Stimulated activated CD4-positive, alpha-beta T cell treated with anti-CD3 and anti-CD28 coated beads, Interleukin-2, amount 100 ng/mL, for 48 hours (primary cell): Measurements from ENCODE around the gene SLC7A5.
"Not testable (repeated sequence)": the region's sequence is repeated elsewhere in the genome, so short reads cannot be mapped to it uniquely, and the experiment has no call there.

Experiments used
- DNase-seq, 2 donors: peaks; one replicate each; pipeline ENCODE4 v3.0.0-alpha.2; 2020

Gene SLC7A5

DNA sequence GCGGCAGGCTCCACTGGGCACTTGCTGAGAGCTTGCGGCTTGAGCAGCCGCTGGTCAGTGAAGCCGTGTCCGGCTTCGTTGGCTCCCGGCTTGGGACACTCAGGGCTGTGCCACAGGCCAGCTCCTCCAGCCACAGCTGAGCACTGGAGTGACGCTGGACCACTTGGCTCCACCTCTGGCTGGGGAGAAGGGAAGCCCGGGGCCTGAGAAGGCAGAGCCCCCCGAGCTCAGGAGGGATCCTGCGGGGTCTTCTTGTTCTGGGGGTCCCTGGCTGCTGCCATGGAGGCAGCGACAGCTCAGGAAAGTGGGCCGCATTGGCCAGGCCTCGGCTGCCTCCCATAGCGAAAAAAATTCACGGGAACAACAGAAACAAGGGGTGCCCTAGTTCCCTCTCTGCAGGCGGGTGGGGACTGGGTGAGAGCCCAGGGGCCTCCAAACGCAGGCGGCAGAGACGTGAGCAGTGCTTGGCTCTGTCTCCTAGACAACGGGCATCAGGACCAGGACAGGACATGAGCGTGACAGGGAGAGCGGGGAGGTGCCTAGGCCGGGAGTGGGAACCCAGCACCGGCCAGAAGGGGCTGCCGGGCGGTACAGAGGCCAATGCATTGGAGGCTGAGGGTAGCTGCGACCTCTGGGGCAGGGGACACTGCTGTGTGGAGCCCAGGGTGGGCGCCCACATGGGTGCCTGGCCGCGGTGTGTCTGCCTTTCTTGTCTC is 37.7 kb downstream of the SLC7A5 start:
- no peak for DNase-seq

DNA sequence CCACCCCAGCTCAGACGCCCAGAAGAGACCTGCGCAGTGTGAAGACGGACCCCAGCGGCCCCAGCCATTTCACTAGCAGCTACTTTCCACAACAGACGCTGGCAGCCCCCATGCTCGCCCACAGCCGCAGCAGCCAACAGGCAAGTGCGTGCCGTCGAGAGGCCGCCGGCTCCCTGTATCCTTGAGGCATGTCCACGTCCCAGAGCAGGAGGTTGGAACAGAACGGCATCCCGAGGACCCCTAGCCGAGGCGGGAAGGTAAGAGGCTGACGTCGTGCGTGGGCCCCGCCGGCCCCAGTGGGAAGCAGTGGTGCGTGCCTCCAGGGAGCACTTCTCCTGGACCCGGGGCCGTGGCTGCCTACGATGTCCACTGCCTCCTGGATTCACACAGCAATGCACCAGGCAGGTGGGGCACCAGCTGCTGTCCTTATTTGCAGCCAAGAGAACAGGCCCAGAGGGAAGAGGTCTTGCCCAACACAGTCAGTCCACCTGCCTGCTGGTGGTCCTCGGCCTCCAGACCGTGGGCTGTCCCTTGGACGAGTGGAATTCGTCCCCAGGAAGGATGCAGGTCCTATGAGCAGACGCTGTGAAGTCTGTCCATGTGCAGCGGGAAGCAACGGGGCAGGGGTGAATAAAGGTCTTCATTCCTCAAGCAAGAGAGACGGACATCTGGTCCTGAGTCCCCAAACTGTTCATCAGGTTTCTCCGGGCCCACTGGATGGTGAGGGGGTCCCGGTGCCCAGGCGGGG is 38.5 kb downstream of the SLC7A5 start:
- DNase-seq = no peak

DNA sequence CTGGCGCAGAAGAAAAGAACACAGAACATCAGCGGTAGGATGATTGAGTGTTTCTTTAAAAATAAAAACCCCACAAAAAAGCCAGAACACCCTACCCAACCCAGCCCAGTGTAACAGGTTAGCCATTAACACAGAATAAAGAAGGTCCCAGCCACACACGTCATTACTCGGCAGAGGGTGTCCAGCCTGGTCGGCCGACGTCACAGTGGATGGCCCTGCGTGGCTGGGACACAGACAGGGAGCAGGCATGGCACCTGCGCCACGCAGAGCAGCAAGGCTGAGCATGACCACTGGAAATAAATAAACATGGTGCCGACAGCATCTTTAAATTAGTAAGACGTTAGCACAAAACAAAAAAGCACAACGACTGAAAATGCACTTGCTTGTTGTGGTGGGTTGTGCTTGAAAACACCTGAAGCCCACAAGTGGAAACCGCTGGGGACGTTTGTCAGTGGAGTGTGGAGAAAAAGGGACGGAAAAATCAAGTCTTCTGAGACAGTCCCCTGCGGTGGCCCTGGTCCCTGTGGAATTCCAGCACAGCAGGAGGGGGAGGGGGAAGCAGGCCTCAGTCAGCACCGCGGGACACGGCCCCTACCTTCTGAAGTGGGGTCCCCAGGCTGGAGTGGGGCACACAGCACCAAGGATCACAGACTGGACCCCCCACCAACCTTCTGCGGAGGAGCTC is 39.2 kb downstream of the SLC7A5 start:
- DNase-seq = no peak

DNA sequence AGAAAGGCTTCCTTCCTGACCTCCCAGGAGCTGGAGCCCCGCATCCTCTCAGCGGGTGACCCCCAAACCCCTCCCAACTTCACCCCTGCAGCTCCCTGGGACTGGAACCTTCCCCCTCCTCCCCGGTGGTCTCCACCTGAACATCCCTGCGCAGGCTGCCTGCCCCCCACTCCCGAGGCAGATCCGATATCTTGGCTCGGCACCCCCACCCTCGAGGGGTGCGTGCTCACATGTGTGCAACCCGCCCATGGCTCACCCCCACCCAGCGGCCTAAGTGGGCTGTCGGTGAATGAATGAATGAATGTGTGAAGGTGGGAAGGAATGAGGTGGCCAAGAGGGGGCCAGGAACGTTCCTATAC is 39.7 kb downstream of the SLC7A5 start:
- no peak for DNase-seq

DNA sequence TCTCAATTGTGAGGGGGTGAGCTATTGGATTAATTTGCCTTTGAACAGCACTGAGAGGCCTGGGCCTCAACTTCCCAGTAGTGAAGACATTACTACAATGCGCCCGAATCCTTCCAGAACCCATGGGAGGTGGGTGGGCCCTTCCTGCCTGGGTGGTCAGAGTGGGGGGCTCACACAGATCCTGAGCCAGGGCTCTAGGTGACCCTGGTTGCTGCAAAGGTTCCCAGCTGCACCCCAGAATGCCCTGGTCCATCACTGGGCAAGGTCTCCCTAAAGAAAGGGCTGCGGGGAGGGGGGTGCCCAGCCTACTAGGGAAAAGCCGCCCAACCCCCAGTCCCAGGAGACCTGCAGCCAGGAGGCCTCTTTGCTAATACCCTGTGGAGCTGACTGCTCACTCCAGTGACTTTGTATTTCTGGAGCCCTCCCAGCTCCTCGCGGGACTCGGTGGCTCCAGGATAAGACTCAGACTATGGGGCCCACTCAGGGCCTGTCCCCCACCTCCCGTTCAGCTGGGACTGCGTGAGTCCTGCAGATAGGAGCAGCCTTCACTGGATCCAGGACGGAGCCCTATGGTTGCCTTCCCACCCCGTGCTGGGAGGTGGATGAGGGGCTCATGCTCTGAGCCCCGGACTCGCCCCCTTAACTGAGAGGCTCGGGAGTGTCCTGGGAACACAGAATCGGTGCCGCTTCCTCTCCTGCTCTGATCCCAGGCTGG is 40.2 kb downstream of the SLC7A5 start:
- DNase-seq = no peak

DNA sequence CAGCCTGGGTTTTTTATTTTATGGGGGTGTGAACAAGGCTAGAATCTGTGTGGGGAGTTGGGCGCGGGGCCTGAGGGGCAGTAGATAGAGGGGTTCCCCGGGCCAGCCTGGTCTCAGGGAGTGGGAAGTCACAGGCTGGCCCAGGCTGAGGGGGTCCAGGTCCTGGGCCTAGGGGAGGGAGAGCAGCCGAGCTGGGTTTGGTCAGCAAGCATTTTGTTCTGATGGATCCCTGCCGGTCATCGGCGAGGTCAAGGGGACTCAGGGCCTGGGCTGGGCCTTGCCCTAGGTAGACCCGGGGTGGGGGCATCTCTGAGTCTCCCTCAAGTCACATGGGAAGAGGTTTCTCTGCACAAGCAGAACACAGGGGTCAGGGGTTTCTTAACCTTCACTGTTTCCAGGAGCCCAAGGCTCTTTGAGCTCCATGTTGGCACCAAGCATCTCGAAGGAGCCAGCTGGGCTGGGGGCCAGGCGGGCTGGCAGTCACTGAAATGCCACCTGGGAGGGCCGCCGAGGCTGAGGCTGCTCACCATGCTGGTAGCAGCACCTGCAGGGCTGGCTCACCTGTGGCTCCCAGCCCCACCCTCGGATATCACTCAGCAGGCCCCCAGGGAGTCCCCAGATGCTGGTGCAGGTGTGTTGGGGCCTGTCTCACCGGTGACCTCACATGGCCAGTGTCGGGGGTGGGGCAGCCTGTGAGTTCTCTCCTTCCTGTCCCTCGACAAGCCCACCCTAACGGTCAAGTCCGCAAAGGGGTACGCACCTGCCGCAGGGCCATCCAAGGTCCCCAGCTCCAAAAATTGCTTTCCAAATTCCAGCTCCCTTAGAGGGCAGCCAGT is 41.0 kb downstream of the SLC7A5 start:
- no peak for DNase-seq

DNA sequence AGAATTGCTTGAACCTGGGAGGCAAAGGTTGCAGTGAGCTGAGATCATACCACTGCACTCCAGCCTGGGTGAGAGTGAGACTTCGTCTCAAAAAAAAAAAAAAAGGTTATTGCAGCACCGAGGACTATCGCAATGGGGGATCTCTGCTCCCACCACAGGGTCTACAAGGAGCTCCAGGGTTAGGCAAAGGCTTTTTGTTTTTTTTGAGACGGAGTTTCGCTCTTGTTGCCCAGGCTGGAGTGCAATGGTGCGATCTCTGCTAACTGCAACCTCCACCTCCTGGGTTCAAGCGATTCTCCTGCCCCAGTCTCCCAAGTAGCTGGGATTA is 41.8 kb downstream of the SLC7A5 start:
- DNase-seq = not testable (repeated sequence)

DNA sequence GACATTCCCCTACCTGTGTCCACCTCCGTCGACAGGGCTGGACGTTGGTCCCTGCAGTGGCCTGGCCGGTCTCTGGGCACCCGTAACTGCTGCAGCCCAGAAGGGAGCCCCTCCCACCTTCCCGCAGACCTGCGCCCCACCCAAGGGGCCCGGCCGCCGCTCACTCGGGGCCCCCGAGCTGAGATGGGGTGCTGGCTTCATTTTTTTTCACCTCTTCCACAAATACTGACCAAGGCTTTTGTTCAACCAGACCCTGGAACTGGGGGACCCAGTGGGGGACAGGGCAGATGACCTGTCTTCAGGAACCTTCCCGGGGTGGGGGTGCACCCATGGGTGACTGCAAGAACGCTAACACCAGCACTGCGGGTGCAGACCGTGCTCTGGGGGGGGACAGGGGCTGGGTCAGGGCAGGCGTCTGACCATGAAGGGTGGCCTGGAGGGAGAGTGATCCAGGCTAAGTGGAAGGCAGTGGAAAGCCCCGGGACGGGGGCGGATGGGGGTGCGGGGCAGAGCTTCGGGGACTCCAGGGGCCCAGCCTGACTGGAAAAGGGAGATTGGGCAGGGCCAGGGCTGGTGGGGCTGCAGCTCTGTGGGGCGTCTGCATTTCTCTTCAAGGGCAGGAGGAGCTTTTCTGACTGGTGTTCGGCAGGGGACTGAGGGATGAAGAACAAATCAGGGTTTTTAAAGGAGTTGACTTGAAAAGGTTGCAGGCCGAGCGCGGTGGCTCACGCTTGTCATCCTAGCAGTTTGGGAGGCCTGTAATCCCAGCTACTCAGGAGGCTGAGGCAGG is 42.3 kb downstream of the SLC7A5 start:
- DNase-seq = no peak

DNA sequence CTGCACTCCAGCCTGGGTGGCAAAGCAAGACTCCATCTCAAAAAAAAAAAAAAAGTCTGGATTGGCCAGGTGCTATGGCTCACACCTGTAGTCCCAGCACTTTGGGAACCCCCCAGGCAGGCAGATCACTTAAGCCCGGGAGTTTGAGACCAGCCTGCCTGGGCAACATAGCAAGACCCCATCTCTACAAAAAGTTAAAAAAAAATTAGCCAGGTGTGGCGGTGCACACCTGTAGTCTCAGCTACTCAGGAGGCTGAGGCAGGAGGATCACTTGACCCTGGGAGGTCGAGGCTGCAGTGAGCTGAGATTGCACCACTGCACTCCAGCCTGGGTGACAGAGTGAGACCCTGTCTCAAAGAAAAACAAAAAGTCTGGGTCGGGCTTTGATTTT is 42.9 kb downstream of the SLC7A5 start:
- not testable (repeated sequence) for DNase-seq

DNA sequence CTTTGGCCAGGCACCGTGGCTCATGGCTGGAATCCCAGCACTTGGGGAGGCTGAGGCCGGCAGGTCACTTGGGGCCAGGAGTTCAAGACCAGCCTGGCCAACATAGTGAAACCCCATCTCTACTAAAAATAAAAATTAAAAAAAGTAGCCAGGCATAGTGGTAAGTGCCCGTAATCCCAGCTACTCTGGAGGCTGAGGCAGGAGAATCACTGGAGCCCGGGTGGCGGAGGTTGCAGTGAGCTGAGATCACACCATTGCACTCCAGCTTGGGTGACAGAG is 43.5 kb downstream of the SLC7A5 start:
- not testable (repeated sequence) for DNase-seq

DNA sequence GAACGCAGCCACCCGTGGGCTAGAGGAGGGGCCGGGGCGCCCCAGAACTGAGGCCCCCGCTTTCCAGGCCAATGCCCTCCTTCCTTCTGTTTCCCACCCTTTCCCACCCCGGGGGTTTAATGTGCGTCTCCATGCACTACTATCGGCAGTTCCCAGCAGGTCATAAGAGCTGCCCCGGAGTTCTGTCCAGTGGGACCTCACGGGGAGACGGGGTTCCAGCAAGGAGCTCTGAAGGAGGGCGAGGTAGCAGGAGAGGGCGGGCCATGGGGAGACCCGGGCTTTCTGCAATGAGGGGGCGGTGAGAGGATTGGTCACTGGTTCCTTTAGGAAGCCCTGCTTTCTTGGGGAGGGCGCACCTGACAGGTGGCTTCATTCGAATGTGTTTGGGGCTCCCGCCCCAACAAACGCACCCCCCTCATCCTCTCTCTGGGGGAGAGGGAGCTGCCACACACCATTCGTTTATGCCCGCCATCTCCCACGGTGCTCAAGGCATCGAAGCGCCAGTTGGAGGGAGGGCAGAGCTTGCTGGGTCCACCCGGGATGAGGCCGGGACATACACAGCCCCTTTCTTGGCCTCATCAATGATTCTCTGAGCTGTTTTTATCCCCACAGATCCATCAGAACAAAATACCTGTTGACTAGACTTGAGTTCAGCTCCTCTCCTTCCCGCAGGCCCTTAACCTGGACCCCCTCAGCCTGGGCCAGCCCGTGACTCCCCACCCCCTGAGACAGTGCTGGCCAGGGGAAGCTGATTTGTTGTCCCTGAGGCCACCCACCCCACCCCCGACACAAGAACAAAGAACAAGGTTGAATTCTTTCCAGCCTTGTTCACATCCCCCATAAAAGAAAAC is 44.1 kb downstream of the SLC7A5 start:
- no peak for DNase-seq

DNA sequence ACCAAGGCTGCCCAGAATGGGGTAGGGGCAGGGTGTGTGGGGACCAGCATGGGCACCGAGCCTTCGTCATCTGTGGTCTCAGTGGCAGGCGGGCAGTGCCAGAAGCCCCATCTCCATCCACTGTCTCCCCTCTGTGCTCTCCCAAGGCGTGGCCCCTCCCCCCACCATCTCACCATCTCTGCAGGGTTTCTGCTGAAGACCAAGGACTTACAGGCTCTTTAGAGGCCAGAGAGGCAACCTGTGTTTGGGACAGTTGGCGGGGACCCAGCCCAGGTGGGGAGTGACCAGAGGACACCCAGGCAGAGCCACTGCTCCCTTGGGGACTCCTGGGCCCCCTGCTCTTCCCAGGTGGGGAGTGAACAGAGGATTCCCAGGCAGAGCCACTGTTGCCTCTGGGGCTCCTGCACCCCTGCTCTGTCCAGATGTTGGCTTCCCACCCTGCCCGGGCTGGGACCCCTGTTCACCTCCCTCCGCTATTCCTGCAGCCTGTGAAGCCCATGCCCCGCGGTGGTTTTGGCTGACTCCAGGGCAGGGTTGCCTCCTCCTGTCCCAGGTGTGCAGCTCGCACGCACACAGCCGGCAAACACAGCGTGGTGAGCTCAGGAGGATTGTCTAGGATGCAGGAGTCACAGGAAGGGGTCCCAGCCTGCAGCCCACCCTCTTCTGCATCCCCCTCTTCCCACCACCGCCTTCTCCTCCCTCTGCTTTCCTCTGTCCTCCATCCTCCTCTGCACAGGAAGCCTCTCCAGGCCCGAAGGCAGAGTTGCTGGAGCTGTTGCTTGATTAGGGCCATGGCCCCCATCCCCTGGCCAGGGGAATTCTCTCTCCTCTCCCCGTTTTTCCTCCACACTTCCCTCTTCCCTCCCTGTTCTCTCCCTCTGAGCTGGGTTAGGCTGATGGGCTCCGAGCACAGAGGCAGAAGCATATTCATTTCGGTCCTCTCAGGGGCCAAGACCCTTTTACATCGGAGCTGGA is 45.0 kb downstream of the SLC7A5 start:
- no peak for DNase-seq

DNA sequence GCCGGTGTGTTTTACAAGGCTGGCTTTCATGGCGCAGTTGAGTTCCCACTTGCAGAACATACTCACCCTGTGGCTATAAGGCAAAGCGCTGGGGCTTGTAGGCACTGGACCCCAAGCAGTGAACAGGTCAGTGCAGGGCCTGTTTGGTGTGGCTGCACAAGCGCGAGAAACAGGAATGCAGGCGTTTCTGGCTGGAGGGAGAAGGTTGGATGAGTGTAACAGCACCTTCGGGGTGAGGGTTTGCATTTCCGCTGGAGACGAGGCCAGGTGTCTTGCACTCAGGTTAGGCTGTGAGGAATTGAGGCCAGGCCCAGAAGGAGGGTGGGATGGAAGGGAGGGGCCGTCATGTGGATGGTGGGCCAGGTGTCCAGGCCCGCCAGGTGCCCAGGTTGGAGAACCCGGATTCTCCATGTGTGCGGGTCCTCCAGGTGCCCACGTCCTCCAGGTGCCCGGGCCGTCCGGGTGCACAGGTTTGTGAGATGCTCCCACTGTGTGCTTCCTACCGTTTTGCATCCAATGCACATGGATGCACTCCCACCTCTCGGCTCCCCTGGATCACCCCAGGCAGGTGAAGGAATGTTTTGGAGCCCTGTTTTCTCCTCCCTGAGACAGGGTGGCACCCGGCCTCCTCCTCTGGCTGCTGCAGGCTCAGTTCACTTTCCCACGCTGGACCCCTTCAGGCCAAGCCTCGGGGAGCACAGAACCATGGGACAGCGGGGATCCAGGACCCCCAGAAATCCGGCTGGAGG is 46.0 kb downstream of the SLC7A5 start:
- DNase-seq = no peak

DNA sequence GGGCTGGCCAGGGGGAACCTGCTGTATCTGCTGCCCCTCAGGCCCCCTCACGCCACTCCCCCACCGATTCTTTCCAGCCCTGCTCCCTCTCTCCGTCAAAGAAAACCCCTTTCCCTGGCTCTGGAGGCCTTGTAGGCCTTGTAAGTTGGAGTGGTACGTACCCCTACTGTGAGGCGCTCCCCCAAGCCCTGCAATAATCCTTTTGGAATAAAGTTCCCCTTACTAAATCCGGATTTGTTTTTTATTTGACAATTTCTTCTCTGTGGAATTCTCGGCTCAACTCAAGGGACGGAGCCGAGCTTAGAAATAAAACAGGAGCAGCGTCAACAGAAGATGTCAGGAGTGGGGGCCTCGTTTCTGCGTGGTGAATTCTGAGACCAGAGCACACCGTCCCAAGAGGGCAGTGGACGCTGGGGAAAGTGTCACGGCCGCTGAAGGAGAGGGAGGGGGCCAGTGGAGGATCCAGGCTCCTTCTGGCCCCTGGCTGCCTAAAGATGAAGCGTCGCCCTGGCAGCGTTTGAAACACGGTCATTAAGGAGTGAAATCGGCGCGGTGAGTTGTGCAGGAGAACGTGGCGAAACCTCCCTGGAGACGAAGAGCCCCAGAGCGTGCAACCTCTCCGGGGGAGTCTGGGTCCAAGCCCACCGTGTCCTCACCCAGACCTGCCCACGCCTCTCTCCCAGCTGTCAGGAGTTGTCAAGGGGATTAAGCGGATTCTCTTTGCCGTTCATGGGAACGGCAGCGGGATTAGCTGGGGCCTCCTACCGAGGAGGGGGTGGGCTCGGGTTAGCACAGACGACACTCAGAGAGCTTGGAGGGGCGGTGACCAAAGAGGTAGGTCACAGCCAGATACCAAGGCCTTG is 47.0 kb downstream of the SLC7A5 start:
- DNase-seq = no peak

DNA sequence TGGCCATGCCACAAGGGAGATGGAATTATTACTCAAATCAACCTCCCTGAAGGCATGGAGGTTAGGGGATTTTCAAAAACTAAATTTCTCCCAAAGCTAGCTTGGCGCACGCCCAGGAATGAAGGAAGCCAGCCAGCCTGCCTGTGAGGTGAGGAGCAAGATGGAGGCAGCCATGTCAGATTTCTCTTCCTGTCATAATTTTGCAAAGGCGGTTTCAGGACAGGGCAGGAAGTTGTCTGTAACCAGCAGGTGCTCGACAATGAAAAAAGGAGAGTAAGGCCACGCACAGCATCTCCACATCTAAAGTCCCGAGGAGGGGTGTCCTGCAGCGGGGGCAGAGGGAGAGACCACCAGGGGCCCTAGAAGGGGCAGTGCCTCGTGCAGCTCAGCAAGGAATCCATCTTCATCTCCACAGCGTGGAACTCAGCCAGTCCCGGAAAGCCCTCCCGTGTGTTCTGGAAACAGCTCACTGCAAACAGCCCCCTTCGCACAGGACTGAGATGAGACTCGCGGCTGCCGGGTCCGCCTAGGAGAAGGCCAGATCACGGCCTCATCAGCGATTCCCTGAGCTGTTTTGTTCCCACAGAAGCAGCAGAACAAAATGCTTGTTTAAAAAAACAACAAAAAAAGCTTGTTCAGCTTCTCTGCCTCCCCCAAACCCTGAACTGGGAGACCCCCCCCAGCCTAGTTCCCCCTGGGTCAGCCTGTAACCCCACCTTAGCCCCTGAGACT is 47.8 kb downstream of the SLC7A5 start:
- DNase-seq = no peak

DNA sequence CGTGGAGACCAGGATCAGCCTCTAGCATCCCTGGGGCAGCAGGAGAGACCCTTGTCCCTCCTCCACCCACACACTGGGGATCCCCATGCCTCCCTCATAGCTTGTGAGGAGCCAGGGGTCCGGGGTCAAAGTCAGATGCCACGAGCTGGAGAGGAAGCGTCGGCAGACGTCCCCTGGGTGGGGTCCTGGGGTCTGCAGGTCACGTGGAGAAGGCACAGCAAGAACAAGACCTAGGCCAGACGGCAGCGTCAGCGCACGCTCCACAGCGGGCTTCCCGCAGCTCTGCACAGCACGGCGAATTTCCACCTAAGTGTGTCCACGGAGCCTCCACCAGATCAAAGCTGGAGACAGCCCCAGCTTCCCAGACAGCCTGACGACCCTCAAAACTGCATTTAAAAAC is 49.3 kb downstream of the SLC7A5 start:
- no peak for DNase-seq

DNA sequence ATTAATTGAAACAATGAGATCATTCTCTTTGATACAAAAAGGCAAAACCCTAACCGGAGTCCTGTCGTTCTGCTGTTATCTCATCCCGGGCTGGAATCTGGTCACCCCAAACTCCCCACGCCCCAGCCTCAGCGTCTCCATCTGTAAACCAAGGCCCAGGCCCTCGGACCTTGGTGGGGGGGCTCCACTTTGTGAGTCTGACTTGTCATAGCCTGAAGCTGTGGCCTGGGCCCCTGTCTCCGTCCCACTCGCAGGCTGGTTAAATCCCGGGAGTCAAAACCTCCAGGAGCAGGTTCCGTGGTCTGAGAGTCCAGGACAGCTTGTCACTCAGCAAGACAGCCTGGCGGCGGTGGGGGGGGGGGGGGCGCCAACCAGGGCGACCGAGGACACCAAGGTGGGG is 50.0 kb downstream of the SLC7A5 start:
- DNase-seq = no peak
